Neutrophil (primary cell): ENCODE data around the gene MRPS35.

ENCODE experiments used
- H3K27ac ChIP-seq: fragments of 200-600 bp; sonication (generic); 2 replicates; pipeline ENCODE4 v1.5.1; 2016; ENCODE audit warnings: mild to moderate bottlenecking, moderate library complexity
- H3K27me3 ChIP-seq: fragments of 200-600 bp; sonication (generic); 2 replicates; pipeline ENCODE4 v1.6.0; 2016; ENCODE audit warnings: mild to moderate bottlenecking
- H3K36me3 ChIP-seq: fragments of 200-600 bp; sonication (generic); 2 replicates; pipeline ENCODE4 v1.5.1; 2017
- H3K4me1 ChIP-seq, 2 experiments: fragments of 200-600 bp in 1 of 2; sonication (generic) in 1 of 2; 1 replicate in 1 of 2; 2 replicates in 1 of 2; pipeline versions ENCODE4 v1.5.1 to v1.6.1; 2013 to 2016; ENCODE audit warnings: low read depth in 1 of 2, low read length in 1 of 2, mild to moderate bottlenecking in 1 of 2, moderate library complexity in 1 of 2; ENCODE audit not compliant: control insufficient read depth in 1 of 2, insufficient read depth in 1 of 2
- H3K4me3 ChIP-seq, 2 experiments: fragments of 200-600 bp in 1 of 2; sonication (generic) in 1 of 2; 1 replicate in 1 of 2; 2 replicates in 1 of 2; pipeline ENCODE4 v1.5.1; 2013 to 2016; ENCODE audit warnings: low read depth in 1 of 2, low read length in 1 of 2, mild to moderate bottlenecking in 1 of 2, moderate library complexity in 1 of 2
- H3K9me3 ChIP-seq: fragments of 200-600 bp; sonication (generic); 2 replicates; pipeline ENCODE4 v1.5.1; 2016
- CTCF ChIP-seq: fragments of 200-600 bp; sonication (generic); IDR thresholded peaks from 2 replicates; pipeline ENCODE4 v1.5.1; 2016; ENCODE audit warnings: antibody characterized with exemption

MRPS35 gene

GRCh38 chr12:27696293-27696652, 14.4 kb upstream of the MRPS35 start, which contains the start of gene REP15:
REP15 (plus strand) TSS chr12:27696447; CDS start chr12:27696563, 116 bp downstream.
- no peaks in the 10 kb centered on the region for H3K9me3 ChIP-seq
- no peak for TF ChIP-seq CTCF
- no peaks in the 10 kb centered on the region for H3K4me1 ChIP-seq
- H3K27me3 ChIP-seq, result no peaks in the 10 kb centered on the region
- no peak within 1 kb of the TSS for H3K27ac ChIP-seq
- H3K4me3 ChIP-seq, result no peak within 1 kb of the TSS
- H3K36me3 ChIP-seq, result no peaks in the 10 kb centered on the region

GRCh38 chr12:27696864-27697564, 13.6 kb upstream of the MRPS35 start:
- TF ChIP-seq CTCF, result no peak

GRCh38 chr12:27703720-27704452, 6.7 kb upstream of the MRPS35 start:
- H3K36me3 ChIP-seq, result no peaks in the 10 kb centered on the region
- no peaks in the 10 kb centered on the region for H3K9me3 ChIP-seq
- no peaks in the 10 kb centered on the region for H3K27me3 ChIP-seq
- H3K4me3 ChIP-seq, result no peak overlapping the region
- no peak overlapping the region for H3K27ac ChIP-seq
- TF ChIP-seq CTCF, result peak; percentile 34
- peaks cover 6 to 9% of the 10 kb centered on the region in 2 experiments for H3K4me1 ChIP-seq

More at GRCh38 chr12:27696864-27697564, 13.6 kb upstream of the MRPS35 start:
- Histone ChIP-seq H3K9me3 (no peaks in the 10 kb centered on the region), H3K4me1 (no peaks in the 10 kb centered on the region), H3K27ac (no peak overlapping the region), H3K36me3 (no peaks in the 10 kb centered on the region), H3K27me3 (no peaks in the 10 kb centered on the region), H3K4me3 (no peak overlapping the region)

- no peak for TF ChIP-seq CTCF
- no peak overlapping the region for H3K27ac ChIP-seq
- no peak overlapping the region for H3K4me3 ChIP-seq
- H3K36me3 ChIP-seq, result no peaks in the 10 kb centered on the region
- H3K4me1 ChIP-seq, result peaks cover 13% of the 10 kb centered on the region in 2 experiments
- no peaks in the 10 kb centered on the region for H3K27me3 ChIP-seq
- no peaks in the 10 kb centered on the region for H3K9me3 ChIP-seq
Observed at GRCh38 chr12:27705263-27705662, 5.4 kb upstream of the MRPS35 start.

- Histone ChIP-seq H3K36me3 (no peaks in the 10 kb centered on the region), H3K4me1 (peaks cover 22 to 26% of the 10 kb centered on the region in 2 experiments), H3K9me3 (no peaks in the 10 kb centered on the region), H3K27me3 (no peaks in the 10 kb centered on the region), H3K4me3 (no peak overlapping the region), H3K27ac (no peak overlapping the region)
- no peak for TF ChIP-seq CTCF
Observed at GRCh38 chr12:27707216-27707615, 3.4 kb upstream of the MRPS35 start.
